Hair follicular keratinocyte (primary cell): ENCODE measurements around the gene ZNF25. TPM values are rescaled to one million over a fixed set of nuclear protein-coding genes. Genes with fewer than 3 reads are reported as not detected.

Experiments used
- total RNA-seq: library from RNA; depleted of rRNA; stranded (reverse); fragments of >200 nt; gene quantifications from 2 replicates; pipeline ENCODE4 v1.2.3, GENCODE V29; 2015

Gene ZNF25
- 3.2 and 4.9 TPM in 2 replicates for total RNA-seq

GRCh38 chr10:37976091-37976879 lies at the start of gene ZNF25:
ZNF25 (minus strand) TSS chr10:37976647; CDS start chr10:37971722, 4,925 bp downstream.

GRCh38 chr10:38010119-38010903 lies 33.9 kb upstream of the ZNF25 start, which contains the start of gene ZNF33A:
ZNF33A (plus strand) TSS chr10:38010675; CDS start chr10:38012342, 1,667 bp downstream.

Other genes starting within 250 kb of the ZNF25 start
- gene ZNF248, start 119.0 kb downstream of the ZNF25 start, total RNA-seq: 1.4 and 1.6 TPM in 2 replicates
- gene ZNF33A, start 34.0 kb upstream of the ZNF25 start, total RNA-seq: 9.1 and 14.3 TPM in 2 replicates
- 4.9 and 9.2 TPM in 2 replicates for gene ZNF37A, start 117.7 kb upstream of the ZNF25 start, total RNA-seq